ENCODE results near the gene ARHGAP40.

Gene ARHGAP40

DNA sequence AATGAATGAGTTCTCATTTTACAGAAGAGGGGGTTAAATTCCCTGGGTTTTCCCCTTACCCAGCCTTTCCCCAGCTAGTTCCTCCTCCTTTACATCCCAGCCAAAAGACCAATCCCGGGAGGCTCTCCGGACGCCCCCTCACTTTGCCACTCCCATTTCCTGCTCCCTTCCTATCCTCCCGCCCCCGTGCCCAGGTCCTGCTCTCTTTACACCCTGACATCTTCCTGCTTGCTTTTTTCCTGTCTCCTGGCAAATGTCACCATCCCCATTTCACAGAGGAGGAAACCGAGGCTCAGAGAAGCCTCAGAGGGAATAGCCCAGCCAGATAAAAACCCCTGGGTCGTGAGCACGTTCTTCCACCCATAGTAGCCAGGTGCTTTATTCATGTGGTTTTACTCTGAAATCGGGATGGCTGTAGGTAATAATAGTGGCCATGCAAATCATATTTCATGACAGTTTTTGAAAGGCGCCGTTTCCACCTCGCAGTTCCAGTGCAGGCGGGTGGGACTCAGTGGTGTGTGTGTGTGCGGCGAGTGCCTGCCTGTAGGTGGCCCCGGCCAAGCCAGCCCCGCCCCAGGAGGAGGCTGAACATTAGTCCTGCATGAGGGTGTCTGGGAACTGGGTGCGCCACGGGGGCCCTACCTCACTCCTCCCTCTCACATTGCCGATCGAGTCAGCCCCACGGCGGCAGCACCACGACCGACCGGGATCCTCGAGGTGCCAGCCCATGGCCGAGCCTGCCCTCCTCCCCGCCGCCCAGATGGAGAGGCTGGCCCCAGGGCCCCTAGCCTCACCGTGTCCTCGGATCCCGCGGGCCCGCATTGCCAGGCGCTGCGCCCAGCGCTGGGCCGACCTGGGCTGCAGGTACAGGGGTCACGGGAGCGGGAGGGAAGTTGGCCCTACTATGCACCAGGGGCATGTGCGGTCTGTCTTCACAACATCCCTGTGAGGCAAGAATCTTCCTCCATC, at the start of gene ARHGAP40:
Gene ARHGAP40, plus strand, starts transcription at position 594 of the 969 bp plus-strand sequence.
- no peak for DNase-seq

DNA sequence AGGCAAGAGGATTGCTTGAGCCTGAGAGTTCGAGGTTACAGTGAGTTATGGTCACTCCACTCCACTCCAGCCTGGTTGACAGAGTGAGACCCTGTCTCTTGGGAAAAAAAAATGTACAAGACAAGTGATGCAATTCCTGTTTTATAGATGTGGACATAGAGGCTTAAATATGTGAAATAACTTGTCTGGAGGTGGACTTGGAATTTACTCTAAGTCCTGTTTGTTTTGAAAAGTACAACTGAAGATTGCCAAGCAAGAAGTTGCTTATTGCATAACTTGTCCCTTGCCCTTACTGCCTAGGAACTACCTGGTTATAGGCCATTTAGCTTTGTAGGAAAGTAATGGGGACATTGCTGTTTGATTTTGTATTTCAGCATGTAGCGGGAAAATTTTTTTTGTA, 46.6 kb upstream of the ARHGAP40 start:
- DNase-seq, result no peak

DNA sequence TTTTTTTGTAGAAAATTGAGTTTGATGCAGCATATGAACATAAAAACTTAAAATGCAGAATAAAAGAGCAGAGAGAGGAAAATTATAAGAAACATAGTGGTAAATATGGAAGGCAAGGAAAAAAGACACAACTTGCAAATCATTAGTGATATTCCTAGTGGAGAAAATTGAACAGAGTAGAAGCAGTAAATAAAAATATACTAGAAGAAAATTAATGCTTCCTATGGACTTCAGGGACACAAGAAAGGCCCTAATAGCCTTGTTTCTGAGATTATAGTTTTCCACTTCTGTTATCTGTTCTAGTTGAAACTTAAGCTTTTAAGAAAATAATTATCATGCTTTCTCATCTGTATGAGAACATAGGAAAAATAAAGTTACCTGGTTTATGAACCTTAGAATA, 46.2 kb upstream of the ARHGAP40 start:
- no peak for DNase-seq

DNA sequence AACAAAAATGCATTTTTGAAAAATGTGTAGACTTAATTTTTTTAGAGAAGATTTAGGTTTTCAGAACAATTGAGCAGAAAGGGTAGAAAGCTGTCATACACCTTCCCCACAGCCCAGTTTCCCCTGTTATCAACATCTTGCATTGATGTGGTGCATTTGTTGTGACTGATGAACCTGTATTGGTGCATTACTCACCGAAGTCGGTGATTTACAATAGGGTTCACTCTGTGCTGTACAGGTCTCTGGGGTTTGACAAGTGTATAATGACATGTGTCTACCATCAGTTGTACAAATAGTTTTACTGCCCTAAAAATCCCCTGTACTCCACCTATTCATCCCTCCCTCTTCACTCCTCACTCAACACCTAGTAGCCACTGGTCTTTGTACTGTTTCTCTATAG, 44.4 kb upstream of the ARHGAP40 start:
- no peak for DNase-seq

DNA sequence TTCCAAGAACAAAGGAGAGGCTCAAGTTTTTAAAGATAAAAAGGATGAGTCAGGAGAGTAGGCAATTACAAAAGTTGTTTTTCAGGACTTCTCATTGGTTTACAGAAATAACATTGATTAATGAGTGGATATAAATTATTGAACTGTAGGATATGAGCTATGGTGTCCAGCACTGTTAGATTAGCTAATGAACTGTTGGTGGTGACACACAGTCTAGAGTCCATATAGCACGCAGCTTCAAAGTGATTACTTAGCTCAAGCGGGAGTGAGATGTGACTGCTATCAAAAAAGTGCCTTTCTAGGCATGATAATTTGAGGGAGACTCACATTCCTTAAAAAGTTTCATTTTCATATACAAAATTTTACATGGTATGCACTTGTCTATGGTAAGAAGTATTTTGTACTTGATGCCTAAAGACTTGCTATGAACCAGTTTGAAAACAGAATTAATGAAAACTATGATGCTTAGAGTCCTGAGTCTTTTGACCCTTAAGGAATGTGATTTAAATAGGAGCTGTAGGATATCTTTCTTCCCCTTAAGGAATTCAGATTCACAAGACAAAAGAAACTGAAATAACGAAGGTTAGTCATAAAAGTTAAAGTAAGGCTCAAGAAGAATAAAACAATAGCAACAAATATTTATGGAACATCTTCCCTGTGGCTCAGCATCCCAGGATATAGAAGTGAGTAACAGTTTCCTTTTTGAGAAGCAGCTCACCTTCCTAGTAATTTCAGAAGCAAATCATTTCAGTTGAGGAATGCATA, 42.8 kb upstream of the ARHGAP40 start:
- DNase-seq, result no peak

DNA sequence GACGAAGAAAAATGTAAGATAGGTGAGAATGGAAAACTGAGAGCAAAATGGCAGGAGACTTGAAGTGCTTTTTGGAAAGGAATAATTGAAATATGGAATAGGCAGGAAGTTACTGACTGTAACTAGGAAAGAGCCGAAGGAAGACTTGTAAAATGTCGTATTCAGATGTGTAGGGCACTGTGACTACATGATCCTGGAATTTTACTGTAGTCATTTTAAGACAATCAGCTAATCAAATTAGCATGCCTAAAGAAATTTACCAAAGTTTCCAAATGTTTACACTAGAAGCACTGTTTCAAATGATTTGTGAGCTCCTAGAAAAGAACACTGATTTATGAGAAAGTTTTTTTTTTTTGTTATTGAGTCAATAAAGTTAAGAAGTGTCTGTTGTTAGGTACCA, 41.8 kb upstream of the ARHGAP40 start:
- DNase-seq, result no peak

DNA sequence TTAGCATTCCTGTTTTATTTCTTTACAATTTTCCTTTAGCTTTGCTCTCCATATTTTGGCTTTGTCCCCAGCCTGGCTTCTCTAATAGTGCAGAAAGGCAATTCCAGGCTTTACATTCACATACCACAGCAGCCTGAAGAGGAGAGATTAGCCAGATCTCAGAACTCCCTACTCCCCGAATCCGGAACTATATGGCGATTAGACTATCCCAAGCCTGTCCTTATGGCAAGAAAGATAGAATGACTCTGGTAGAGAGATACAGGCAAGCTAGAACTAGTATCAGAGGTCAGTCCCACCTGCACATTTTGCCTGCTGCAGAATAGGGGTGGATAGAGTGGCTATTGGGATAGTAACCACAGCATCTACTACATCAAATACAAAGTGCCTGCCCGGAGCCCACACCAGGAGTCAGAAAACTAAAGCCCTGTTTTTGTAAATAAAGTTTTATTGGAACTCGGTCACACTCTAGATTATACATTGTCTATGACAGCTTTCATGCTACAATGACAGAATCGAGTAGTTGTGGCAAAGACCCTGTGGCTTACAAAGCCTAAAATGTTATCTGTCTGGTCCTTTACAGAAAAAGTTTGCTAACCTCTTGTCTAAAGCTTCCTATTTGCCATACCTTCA, 37.7 kb upstream of the ARHGAP40 start:
- DNase-seq, result no peak

DNA sequence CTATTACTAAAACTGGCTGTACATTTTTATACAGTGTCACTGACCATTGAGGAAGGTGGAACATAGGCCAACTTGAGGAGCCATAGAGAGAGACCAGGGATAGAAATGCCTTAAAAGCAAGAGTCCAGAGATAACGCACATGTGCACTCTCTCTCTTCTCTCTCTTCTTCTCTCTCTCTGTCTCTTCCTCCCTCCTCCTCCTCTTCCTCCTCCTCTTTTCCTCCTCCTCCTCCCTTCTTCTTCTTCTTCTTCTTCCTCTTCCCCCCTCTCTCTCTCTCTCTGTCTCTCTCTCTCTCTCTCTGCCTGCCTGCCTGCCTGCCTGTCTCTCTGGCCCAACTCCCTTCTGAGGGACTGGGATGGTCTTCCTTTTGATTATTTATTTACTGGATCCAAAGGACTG, 36.9 kb upstream of the ARHGAP40 start:
- DNase-seq, result no peak

DNA sequence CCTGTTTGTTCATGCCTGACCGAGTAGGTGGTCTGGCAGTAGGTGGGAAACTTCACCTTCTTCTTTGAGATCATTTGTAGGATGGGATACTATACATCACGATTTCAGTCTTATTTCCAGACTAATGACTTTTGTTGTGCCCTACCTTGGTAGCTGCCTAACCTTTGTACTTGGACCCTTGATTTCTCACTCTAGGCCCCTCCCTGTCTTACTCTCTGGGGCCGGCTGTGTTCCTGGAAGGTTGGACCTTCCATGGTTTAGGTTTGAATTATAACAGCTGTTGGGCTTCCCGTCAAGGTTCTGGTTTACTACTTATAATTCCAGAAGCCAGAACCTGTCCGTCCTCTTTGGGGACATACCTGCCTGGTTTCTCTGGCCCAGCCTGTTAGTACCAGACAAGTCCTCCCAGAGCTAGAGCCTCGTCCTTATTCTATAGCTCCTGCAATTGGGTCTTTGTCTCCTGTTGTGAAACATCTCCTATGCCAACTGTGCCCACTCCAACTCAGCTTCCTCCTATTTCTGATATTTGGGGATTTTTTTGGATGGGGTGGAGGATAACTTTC, 35.5 kb upstream of the ARHGAP40 start:
- no peak for DNase-seq

DNA sequence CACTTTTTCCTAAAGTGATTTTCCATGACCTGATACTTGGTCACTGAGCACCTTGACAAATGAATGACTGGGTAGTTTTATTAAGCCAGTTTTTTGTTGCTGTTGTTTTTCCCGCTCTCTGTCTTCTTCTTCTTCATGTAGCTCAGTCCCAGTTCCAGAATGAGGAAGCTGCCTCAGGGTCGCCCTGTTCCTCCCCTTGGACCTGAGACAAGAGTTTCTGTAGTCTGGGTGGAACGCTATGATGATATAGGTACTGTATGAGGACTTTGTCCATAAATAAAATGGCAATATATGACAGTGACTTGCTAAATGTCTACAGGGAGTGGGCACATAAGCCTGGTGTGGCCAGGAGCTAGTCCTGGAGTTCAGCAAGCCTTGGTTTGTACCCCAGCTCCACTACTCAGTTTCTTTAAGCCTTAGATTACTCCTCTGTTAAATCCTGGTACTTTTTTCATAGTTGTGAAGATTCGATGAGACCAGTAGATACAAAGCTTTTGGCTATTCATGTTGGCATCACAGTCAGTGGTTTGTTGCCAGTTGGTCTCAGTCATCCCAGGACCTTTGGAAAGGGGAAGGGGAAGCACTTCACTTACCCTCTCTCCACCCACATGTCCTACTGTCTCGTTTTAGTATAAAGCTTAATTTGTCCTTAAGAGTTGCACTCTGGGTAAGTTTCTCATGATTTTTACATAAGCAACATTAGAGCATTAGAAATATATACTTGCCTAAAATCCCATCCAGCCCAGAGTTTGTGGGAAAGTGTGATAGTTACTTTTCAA, 31.7 kb upstream of the ARHGAP40 start:
- DNase-seq, result no peak

DNA sequence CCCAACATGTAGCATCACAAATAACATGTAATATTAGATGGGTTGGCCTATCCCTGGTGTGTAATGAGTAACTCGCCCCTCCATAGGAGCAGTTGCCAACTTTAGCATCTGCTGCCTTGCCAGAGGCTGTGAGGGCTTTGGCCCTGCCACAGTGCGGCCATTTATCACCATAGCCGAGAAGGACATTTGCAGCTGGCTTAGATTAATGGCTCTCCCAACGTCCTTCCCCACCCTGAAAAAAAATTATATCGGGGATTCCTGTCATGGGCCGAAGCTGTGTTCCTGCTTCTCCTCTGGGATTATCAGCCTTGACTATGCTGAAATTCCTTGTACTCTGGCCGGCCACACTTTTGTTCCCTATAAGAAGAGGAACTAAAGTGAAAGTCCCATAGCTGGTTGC, 28.2 kb upstream of the ARHGAP40 start:
- DNase-seq, result no peak

DNA sequence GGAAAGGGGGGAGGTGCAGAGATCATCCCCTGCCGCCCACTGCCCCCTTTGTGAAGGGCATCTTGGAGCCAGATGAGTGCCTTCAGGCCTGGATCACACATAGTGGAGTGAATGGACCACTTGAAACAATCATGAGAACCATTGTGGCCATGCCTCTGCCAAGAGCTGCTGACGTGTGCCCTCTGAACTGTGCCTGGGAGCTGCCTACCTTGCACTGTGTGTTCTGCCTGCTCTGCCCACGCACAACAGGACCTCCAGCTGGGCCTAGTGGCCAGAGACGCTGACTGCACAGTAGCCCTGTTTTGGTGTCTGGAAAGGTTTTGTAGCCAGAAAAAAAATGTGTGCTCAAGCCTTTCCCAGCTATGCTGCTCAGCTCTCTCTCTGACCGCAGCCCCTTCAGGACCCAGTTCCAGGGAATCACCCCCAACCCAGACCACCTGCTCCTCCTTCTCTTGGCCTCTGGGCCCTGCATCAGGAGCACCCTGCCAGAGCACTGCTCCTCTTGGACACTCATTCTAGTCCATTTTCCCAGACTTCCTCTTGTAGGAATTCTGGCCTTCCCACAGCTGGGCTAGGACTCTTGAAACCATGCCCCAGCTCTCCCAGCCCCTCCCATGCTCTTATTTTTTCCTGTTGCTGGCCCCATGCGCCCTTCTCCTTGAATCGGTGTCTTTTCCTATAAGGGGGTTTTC, 22.2 kb upstream of the ARHGAP40 start:
- DNase-seq, result no peak

DNA sequence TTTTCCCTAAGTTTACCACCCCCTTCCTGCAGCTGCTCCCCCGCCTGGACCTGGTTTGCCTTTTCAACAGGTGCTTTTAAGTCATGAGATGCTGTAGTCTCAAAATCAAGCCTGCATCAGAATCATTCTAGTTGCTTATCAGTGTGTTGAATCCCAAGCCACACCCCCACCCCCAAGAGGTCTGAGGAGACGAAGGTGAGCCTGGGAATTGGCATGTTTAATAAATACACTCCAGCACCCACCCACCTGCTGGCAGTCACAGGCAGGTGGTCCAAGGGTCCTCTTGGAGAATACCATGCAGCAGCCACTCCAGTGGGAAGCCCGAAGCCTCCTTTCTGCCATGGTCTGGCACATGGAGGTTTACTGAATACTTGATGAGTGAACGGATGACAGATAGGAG, 21.7 kb upstream of the ARHGAP40 start:
- no peak for DNase-seq

DNA sequence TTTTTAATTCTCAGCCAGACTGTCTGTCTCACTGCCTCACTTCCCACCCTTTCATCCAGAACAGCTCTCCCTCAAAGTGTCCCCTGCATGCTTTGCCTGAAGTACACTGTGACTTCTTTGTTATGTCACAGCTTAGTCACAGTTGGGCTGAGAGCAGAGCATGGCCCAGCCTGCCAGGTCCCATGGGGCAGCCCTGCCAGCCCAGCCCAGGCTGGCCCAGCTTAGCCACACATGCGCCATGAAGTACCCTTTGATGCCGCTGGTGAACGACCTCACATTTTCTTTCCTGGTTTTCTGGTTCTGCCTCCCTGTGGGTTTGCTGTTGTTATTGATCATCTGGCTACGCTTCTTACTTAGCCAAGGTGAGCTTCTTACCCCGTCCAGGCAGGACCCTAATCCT, 20.6 kb upstream of the ARHGAP40 start, which contains the start of gene ADIG:
Gene ADIG, plus strand, starts transcription at position 185 of the 400 bp plus-strand sequence. Its CDS starts 54 bp downstream, at position 239.
- DNase-seq, result no peak

DNA sequence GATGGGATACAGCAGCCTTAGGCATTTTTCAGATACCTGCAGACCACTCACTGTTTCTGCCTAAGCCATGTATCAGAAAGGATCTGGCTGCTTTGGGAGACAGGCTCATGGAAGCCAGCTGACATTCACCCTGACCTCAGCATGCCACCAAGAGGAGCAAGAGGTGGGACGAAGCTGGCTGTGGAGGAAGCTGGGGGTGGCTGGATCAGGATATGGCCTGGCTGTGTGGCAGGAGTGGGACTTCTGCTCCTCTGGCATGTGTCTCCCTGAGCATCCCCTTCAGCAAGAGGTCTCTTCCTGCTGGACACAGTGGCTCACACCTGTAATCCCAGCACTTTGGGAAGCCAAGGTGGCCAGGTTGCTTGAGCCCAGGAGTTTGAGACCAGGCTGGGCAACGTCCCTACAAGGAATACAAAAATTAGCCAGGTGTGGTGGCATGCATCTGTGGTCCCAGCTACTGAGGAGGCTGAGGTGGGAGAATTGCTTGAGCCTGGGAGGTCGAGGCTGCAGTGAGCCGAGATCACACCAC, 19.7 kb upstream of the ARHGAP40 start:
- no peak for DNase-seq

DNA sequence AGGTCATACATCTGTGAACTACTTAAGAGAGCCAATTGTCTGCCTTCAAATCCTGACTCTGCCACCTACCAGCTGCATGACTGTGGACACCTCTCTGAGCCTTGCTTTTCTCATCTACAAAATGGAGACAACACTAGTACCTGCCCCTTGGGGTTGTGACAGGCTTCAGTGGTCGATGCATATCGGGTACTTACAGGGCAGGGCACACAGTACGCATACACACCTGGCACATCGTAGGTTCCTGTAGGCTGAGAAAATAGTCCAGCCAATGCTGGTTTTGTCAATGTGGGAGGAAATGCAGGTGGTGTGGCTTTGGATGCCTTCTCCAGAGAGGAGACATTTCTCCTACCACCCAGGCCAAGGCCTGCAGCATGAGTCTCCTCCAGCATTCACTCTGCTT, 18.3 kb upstream of the ARHGAP40 start:
- no peak for DNase-seq

DNA sequence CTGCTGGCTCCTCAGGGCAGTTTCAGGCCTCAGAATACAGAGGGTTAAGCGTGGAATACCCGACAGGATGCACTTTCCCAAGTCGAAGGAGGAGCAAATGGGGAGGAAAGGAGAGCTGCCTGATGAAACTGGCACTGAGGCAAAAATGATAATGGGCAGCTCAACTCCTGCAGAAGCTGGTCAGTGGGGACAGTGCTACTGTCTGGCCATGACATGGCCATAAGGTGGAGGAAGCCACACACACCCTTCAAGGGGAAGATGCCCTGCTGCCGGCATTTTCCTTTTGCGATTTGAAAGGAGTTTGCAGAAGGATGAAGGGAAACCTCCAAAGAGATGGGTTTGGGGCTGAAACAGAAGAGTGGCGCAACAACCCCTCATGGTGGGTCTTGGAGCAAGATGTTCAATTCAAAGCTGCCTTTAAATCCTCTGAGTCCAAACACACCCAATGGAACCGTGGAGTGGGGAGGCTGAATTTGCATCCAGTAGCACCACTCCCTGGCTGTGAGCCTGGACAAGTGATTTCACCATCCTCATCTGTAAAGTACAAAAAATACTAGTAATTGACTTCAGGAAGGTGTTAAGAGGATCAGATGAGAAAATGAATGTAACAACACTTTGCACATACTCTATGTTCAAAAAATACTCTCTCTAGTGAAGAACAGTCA, 17.4 kb upstream of the ARHGAP40 start:
- DNase-seq, result no peak

DNA sequence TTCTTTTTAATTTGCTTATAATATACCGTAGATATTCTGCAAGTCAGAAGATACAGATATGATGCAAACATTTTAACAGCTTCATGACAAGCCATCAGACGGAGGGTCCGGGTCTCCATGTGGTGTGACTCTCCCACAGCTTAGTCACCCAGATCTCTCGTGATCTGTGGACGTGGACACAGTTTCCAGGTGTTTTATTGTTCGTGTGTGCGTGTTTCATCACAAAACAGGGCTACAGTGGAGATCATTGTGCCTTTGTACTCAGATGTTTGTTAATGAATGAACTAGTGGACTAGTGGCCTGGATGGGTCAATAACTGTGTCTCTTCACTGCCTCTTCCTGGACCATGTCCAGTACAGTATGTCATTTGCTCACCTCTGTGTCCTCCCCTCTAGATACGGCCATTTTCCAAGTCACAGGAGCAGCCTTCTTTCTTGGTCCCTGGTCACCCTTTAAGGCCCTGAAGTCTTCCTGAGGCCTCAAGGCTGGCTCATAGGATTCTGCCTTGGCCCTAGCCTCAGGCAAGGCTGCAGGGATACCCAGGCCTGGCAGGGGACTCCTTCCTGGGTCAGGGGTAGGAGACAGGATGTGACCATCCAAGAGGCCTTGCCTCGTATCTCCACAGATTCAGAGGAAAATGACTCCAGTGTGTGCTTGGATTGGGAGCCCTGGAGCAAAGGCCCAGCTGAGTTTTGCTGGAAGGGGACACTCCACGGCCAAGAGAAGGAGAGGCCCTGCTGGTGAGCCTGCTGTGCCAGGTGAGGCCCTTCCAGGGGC, 16.0 kb upstream of the ARHGAP40 start:
- DNase-seq, result no peak

DNA sequence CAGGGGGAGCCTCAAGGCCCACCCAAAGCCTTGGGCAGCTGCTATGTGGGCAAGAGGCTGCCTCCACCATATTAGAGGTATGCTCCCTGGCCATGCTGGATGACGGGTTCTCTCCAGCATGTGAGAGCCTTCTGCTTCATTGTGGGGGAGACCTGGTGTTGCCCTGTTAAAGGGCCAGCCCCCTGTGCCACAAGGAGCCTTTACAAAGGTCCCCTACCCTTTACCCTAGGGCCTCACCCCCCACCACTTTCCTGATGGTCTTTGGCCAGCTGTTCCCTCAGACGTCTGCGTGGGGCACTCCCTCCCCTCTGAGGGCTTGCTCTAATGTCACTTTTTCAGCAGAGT, 15.5 kb upstream of the ARHGAP40 start:
- DNase-seq, result no peak

DNA sequence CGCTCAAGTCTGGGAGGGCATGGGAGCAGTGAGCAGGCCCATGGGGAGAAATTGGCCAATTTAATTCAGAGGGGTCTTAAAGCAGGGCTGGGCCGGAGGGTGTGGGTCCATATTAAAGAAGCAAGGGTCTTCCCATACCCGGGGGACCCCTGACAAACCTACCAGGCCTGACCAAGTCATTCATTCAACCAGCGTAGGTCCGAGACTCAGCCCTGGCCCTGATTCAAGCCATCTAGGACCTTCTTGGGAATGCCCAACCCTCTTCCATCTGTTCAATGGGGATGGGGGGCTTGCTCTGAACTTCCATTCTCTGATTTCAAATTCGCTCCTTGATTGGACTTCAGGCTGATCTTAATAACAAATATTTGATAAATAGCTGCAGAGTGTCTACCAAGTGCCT, 13.3 kb upstream of the ARHGAP40 start:
- DNase-seq, result no peak
